Karpas-422 (cell line): ENCODE data around the gene GGPS1. TPM values are rescaled to one million over a fixed set of nuclear protein-coding genes. Genes with fewer than 3 reads are reported as not detected.
A peak's percentile ranks its signal among the peaks of the same experiment; 100 is the strongest.
"Not testable (repeated sequence)": the region's sequence is repeated elsewhere in the genome, so short reads cannot be mapped to it uniquely, and the experiment has no call there.

Source experiments
- DNase-seq: peaks from one replicate; pipeline ENCODE4 v3.0.0-alpha.2; 2015
- H2AFZ ChIP-seq: fragments of 200-600 bp; sonication (generic); 2 replicates; pipeline ENCODE4 v1.6.1; 2014; ENCODE audit warnings: antibody characterized with exemption, low read length, mixed read lengths
- H3K27ac ChIP-seq: fragments of 200-600 bp; sonication (generic); 2 replicates; pipeline ENCODE4 v1.5.1; 2014; ENCODE audit warnings: mild to moderate bottlenecking, low read length, moderate library complexity
- H3K27me3 ChIP-seq: fragments of 200-600 bp; sonication (generic); 2 replicates; pipeline ENCODE4 v1.6.1; 2014; ENCODE audit warnings: low read length, mixed read lengths
- H3K36me3 ChIP-seq: fragments of 200-600 bp; sonication (generic); 2 replicates; pipeline ENCODE4 v1.6.1; 2014; ENCODE audit warnings: low read length, mixed read lengths; ENCODE audit not compliant: insufficient read depth
- H3K4me1 ChIP-seq: fragments of 200-600 bp; sonication (generic); 2 replicates; pipeline ENCODE4 v1.6.1; 2014; ENCODE audit warnings: mild to moderate bottlenecking, low read length, mixed read lengths
- H3K4me2 ChIP-seq: fragments of 200-600 bp; sonication (generic); 2 replicates; pipeline ENCODE4 v1.6.1; 2014; ENCODE audit warnings: low read length, low read depth, mild to moderate bottlenecking; ENCODE audit not compliant: poor library complexity, severe bottlenecking
- H3K4me3 ChIP-seq: fragments of 200-600 bp; sonication (generic); 2 replicates; pipeline ENCODE4 v1.5.1; 2014; ENCODE audit warnings: mild to moderate bottlenecking, antibody characterized with exemption, low read length, mixed read lengths
- H3K79me2 ChIP-seq: fragments of 200-600 bp; sonication (generic); 2 replicates; pipeline ENCODE4 v1.6.1; 2014; ENCODE audit warnings: mild to moderate bottlenecking, low read length, mixed read lengths
- H3K9ac ChIP-seq: fragments of 200-600 bp; sonication (generic); 2 replicates; pipeline ENCODE4 v1.6.0; 2014; ENCODE audit warnings: low read length
- H3K9me2 ChIP-seq: fragments of 200-600 bp; sonication (generic), shearing (Covaris generic); replicated peaks from 2 replicates; pipeline ENCODE4 v1.6.0; 2014; ENCODE audit warnings: mild to moderate bottlenecking, low read length, moderate library complexity; ENCODE audit not compliant: insufficient read depth
- H3K9me3 ChIP-seq: fragments of 300-700, 200-600 bp; sonication (generic); 2 replicates; pipeline ENCODE4 v1.6.1; 2014; ENCODE audit warnings: low read length, mixed read lengths
- H4K20me1 ChIP-seq: fragments of 200-600 bp; sonication (generic); 2 replicates; pipeline ENCODE4 v1.6.1; 2014; ENCODE audit warnings: mild to moderate bottlenecking, antibody characterized with exemption, low read length, low read depth; ENCODE audit not compliant: insufficient read depth
- total RNA-seq: library from RNA; depleted of rRNA; stranded (reverse); fragments of >200 nt; shearing (Covaris generic); gene quantifications from 2 replicates; pipeline ENCODE4 v1.2.3, GENCODE V29; 2014; ENCODE audit warnings: low replicate concordance

The GGPS1 gene
- total RNA-seq, 1 experiment from 2014 or later, result 45.3 TPM

DNA sequence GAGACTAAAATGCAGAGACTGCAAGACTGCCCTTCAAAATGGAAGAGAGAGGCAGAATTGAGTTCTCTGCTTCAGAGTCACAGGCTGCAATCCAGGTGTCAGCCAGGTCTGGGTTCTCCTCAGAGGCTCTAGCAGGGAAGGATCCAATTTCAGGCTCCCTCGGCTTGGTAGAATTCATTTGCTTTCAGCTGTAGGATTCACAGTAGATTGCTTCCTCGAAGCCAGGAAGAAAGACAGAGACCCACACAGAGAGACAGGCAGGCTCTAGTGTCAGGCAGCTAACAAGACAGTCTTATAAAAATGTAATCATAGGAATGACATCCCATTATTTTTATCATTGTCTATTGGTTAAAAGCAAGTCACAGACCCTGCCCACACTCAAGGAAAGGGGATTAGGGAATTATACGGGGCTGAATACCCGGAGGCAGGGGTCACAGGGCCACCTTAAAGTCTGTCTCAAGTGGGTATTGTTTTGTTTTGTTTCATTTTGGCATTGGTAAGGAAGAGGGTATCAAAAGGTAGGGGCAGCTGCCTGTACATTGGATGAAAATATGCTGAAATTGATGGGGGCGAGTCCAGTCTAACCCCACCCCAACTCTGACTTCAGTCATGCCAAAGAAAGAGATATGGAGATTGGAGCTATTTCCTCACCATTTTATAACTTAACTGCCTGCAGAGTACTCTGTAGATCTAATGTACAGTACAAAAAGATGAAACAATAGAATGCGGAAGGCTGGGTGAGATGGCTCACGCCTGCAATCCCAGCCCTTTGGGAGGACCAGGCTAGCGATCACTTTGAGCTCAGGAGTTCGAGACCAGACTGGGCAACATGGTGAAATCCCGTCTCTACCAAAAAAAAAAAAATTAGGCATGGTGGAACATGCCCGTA, 29.4 kb downstream of the GGPS1 start:
- H2AFZ ChIP-seq, result no peak overlapping the region
- H3K9ac ChIP-seq, result no peak overlapping the region
- H3K79me2 ChIP-seq, result no peaks in the 10 kb centered on the region
- H3K9me2 ChIP-seq, result no peaks in the 10 kb centered on the region
- H3K27me3 ChIP-seq, result no peaks in the 10 kb centered on the region
- no peaks in the 10 kb centered on the region for H4K20me1 ChIP-seq
- H3K36me3 ChIP-seq, result no peaks in the 10 kb centered on the region
- no peaks in the 10 kb centered on the region for H3K9me3 ChIP-seq
- no peak overlapping the region for H3K27ac ChIP-seq
- H3K4me1 ChIP-seq, result peaks cover 5% of the 10 kb centered on the region
- no peak overlapping the region for H3K4me2 ChIP-seq
- no peak overlapping the region for H3K4me3 ChIP-seq
- DNase-seq, result no peak

DNA sequence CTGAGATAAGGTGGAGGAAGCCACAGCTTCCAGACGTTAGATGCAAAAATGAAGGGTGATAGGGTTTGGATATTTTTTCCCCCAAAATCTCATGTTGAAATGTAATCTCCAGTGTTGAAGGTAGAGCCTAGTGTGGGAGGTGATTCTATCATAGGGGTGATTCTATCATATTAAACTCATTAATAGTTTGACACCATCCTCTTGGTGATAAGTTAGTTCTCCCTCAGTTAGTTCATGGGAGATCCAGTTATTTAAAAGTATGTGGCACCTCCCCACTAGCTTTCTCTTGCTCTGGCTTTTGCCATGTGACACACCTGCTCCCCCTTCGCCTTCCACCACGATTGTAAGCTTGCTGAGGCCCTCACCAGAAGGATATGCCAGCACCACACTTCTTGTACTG, 30.5 kb downstream of the GGPS1 start:
- Histone ChIP-seq H3K27me3 (no peaks in the 10 kb centered on the region), H3K9me3 (no peaks in the 10 kb centered on the region), H3K79me2 (no peaks in the 10 kb centered on the region), H3K4me1 (peaks cover 5% of the 10 kb centered on the region), H3K4me3 (no peak overlapping the region), H3K27ac (no peak overlapping the region), H3K9me2 (no peaks in the 10 kb centered on the region), H2AFZ (no peak overlapping the region), H3K36me3 (no peaks in the 10 kb centered on the region), H3K9ac (no peak overlapping the region), H4K20me1 (no peaks in the 10 kb centered on the region), H3K4me2 (no peak overlapping the region)
- no peak for DNase-seq

GRCh38 chr1:235364189-235364588, 35.8 kb downstream of the GGPS1 start:
- H3K27me3 ChIP-seq, H3K4me3 ChIP-seq: not testable (repeated sequence)

GRCh38 chr1:235366286-235366685, 37.9 kb downstream of the GGPS1 start:
- Histone ChIP-seq H3K9me2 (no peaks in the 10 kb centered on the region), H3K9ac (peak overlapping the region; percentile 87), H3K4me1 (peaks cover 20% of the 10 kb centered on the region), H2AFZ (peak overlapping the region; percentile 44; the same call in 1 of the 2 replicates), H3K27me3 (no peaks in the 10 kb centered on the region), H3K79me2 (peaks cover 35% of the 10 kb centered on the region), H3K9me3 (no peaks in the 10 kb centered on the region), H3K4me3 (peak overlapping the region; percentile 92; the same call in 1 of the 2 replicates), H3K36me3 (no peaks in the 10 kb centered on the region), H4K20me1 (no peaks in the 10 kb centered on the region), H3K27ac (no peak overlapping the region), H3K4me2 (peak overlapping the region; percentile 91)
- no peak for DNase-seq

More at GRCh38 chr1:235364189-235364588, 35.8 kb downstream of the GGPS1 start:
- H3K9ac ChIP-seq, H3K27ac ChIP-seq, H3K36me3 ChIP-seq, H4K20me1 ChIP-seq, H3K9me3 ChIP-seq, H3K9me2 ChIP-seq, DNase-seq, H3K4me2 ChIP-seq, H2AFZ ChIP-seq: not testable (repeated sequence)
- Histone ChIP-seq H3K79me2 (peaks cover 20% of the 10 kb centered on the region), H3K4me1 (peaks cover 20% of the 10 kb centered on the region)

- H3K36me3 ChIP-seq, result no peaks in the 10 kb centered on the region
- H4K20me1 ChIP-seq, result no peaks in the 10 kb centered on the region
- H3K9me3 ChIP-seq, result no peaks in the 10 kb centered on the region
- DNase-seq, result peak; percentile 97
- H3K27ac ChIP-seq, result no peak within 1 kb of the TSS
- H3K27me3 ChIP-seq, result no peaks in the 10 kb centered on the region
- peaks cover 20% of the 10 kb centered on the region for H3K4me1 ChIP-seq
- H3K9ac ChIP-seq, result peak within 1 kb of the TSS; percentile 87
- H3K79me2 ChIP-seq, result peaks cover 43% of the 10 kb centered on the region
- peak within 1 kb of the TSS; percentile 91 for H3K4me2 ChIP-seq
- H3K4me3 ChIP-seq, result peak within 1 kb of the TSS; percentile 92
- peak within 1 kb of the TSS; percentile 94 for H2AFZ ChIP-seq
- no peaks in the 10 kb centered on the region for H3K9me2 ChIP-seq
Observed at GRCh38 chr1:235367000-235367908, 38.9 kb downstream of the GGPS1 start, which contains the start of gene TBCE. TSS of gene TBCE (plus strand) at chr1:235367427. CDS start at chr1:235380050, 12,623 bp downstream.

- Histone ChIP-seq H3K36me3 (no peaks in the 10 kb centered on the region), H3K9me3 (no peaks in the 10 kb centered on the region), H2AFZ (no peak overlapping the region), H4K20me1 (no peaks in the 10 kb centered on the region), H3K9me2 (no peaks in the 10 kb centered on the region), H3K4me3 (peak overlapping the region; percentile 92), H3K27me3 (no peaks in the 10 kb centered on the region), H3K4me2 (peak overlapping the region; percentile 91), H3K4me1 (peaks cover 20% of the 10 kb centered on the region), H3K79me2 (peaks cover 51% of the 10 kb centered on the region), H3K9ac (peak overlapping the region; percentile 87), H3K27ac (no peak overlapping the region)
- no peak for DNase-seq
Observed at GRCh38 chr1:235368428-235368827, 40.1 kb downstream of the GGPS1 start.

- H3K27me3 ChIP-seq, result no peaks in the 10 kb centered on the region
- no peaks in the 10 kb centered on the region for H3K9me2 ChIP-seq
- no peak for DNase-seq
- no peak overlapping the region for H3K4me2 ChIP-seq
- H3K4me1 ChIP-seq, result peaks cover 20% of the 10 kb centered on the region
- H2AFZ ChIP-seq, result no peak overlapping the region
- no peaks in the 10 kb centered on the region for H3K9me3 ChIP-seq
- H3K36me3 ChIP-seq, result no peaks in the 10 kb centered on the region
- H3K27ac ChIP-seq, result no peak overlapping the region
- H3K9ac ChIP-seq, result no peak overlapping the region
- no peaks in the 10 kb centered on the region for H4K20me1 ChIP-seq
- no peak overlapping the region for H3K4me3 ChIP-seq
- H3K79me2 ChIP-seq, result peaks cover 51% of the 10 kb centered on the region
Observed at GRCh38 chr1:235369802-235370201, 41.4 kb downstream of the GGPS1 start.
